GM11168 (cell line): Measurements from ENCODE around the gene CCL13.

Source experiments
- in situ Hi-C: fragments of 300-500 bp; cut with MboI; formaldehyde crosslinking; loops from one replicate; pipeline ENCODE4 v1.12.0; 2022; ENCODE audit warnings: low sequenced_read_pairs; ENCODE audit not compliant: unreplicated experiment

The CCL13 gene

DNA sequence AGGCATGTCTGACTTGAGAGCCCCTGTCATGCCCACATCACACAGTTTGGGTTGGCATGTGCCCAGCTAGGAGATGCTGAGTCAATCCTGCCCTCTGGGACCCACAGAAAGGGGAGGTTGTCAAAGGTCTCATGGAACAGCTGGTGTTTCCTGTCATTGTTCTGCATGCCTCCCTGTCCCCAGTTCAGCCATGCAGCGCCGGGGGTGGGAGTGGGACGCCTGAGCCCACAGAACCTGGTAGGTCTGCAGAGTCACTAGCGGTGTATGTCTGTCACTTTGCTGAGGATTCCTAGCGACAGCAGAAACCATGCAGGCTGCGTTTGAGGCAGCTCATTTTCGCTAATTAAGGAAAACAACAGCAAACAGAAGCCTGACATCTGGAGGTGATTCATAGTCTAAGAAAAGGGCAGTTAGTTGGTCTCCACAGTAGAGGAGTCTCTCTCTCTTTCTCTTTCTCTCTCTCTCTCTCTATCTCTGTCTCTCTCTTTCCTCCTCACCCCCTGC lies 26.4 kb downstream of the CCL13 start:
- in situ Hi-C loops, result no loop called here

DNA sequence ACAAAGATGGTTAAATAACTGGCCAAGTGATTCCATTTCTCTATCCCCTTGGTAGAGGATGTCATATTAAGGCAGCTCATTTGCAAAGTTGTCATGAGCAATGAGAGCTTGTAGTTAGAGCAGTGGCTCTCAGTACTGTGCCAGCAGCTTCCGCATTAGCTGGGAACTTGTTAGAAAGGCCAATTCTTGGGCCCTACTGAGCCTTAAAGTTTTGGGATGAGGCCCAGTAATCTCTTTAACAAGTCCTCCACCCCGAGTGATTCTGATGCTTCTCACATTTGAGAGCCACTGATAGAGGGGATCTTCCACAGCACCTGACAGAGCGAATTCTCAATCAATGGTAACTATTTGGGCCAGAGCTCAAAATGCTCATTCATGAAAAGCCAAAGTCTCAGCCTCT lies 26.9 kb downstream of the CCL13 start:
- in situ Hi-C loops, result no loop called here

DNA sequence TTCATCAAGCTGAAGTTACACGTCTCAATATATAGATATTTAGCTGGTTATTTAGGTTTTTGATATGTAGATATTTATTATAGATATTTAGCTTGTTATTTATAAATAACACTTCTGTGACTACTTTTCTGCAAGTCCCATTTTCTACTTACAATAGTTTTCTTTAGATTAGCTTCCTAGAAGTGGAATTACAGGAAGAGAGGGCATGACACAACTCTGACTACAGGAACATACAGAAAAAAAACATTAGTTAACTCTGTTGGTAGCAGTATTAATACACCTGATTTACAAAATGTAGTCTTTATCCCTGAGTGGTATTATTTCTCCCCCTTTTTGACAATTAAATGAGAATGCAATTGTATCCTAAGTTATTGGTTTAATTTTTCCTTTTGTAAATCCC lies 28.0 kb downstream of the CCL13 start:
- in situ Hi-C loops, result no loop called here

DNA sequence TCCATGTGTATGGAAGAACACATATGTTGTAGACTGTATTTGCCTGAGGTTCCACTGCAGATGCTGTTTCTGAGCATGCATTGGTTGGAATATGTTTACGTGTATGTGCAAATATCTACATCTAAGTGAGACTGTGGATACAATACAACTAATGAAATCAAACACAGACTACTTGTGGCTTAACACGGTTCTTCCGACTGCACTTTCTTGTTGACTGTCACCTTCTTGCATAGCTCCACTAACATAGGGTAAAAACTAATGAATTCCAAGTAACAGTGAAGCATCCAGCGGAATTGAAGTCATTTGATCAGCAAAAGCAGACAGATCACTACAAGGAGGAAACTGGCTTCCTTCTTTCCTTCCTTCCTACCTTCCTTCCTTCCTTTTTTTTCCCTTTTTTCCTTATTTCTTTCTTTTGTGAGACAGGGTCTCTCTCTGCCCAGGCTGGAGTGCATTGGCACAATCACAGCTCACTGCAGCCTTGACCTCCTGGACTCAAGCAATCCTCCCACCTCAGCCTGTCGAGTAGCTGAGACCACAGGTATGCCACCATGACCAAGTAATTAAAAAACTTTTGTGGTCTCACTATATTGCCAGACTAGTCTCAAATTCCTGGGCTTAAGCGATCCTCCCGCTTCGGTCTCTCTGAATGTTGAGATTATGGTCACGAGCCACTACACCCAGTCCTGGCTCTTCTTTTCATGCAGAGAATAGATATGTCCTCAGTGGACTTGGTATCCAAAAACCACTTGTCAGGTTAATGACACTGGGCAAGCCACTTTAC lies 28.7 kb downstream of the CCL13 start:
- in situ Hi-C loops, result no loop called here

DNA sequence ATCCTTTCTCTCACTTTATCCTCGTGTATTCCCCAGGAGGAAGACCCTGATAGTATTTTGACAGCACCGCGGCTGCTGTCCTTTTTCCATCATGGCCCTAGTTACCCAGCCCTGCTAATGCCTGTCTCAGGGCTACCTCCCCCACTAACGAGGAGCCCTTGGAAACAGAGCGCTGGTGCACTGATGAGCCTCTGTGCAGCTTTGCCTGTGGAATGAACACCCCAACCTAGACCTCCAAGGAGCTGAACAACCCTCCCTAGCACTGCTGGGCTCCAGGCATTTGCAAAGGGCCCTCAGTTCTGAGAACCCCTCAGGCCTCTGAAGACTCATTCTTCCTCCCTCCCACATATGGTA lies 30.0 kb downstream of the CCL13 start:
- in situ Hi-C loops, result no loop called here

DNA sequence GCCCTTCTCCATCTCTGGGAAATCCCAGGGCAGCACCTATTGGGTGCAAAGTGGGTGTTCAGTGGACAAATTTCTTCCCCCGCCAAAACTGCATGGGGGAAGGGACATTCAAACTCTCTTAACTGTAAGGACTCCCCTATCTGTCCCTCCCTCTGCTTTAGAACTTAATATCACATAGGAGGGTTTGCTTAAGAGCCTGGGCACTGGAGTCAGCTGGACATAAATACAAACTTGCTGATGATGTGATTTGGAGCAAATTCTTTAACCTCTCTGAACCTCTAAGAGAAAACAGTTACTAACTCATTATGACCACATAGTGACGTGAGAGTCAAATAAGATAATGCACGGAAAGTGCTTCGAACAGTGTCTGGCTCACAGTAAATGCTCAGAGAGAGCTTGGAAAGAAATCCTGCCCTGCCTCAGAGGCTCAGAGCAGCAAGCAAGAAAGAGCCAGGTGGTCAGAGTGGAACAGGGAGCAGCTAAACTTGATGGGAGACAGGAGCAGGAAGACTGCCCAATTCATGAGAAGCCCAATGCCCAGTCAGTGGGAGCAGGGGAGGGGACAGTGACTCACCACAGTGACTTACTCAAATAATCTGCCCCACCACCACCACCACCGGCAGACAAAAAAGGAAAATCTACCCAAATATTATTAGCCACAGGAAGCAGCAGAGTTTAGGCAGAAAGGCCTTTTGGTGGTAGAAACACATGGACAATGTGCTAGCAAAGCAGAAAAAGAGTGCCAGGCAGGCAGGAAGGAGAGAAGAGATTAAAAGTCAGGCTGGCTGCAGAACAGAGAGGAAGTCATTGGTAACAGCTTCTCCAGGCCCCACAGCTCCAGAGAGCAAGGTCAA lies 30.6 kb downstream of the CCL13 start:
- in situ Hi-C loops, result no loop called here

DNA sequence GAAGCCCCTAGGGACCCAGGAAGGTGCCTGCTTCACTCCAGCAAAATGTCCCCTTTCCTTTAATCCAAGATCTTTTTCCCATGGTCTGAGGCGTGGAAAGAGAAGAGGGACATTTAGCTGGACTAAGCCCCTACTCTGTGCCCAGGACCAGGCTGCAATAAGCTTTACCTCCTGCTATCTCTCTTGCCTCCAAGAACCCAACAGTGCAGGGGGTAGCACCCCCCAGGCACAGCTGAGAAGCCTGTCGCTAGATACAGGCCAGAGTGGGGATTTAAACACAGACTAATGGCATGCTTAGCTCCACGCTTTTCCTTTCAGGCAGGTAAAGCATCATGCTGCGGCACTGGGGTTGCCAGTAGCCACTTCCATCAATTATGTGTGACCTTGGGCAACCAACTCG lies 31.3 kb downstream of the CCL13 start:
- in situ Hi-C loops, result no loop called here

DNA sequence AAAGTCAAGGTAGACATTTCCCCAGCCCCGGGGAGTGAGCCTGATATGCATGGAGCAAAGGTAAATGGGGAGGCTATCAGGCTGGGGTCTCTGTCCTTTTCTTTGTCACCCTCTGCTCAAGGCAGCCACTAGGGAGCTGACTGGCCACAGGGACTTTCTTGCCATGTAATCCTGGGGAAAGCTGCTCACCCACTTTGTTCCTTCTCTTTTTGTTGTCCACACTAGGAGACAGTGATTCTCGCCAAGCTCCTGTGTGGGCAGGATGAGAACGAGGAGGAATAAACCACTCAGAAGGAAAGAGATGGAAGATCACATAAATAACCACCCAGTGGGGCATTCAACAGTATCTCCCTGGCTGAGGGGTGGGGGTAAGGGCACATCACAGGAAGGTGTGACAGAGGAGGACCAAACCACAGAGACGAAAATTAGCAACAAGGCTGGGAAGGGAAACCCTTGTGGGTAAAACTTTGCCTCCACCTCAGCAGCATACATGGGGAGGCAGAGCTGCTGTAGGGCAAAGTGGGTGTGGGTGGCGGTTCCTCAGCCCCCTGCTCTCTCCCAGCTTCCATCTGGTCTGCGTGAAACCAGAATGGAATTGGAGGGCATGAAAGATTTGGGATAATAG lies 33.0 kb downstream of the CCL13 start:
- in situ Hi-C loops, result no loop called here

DNA sequence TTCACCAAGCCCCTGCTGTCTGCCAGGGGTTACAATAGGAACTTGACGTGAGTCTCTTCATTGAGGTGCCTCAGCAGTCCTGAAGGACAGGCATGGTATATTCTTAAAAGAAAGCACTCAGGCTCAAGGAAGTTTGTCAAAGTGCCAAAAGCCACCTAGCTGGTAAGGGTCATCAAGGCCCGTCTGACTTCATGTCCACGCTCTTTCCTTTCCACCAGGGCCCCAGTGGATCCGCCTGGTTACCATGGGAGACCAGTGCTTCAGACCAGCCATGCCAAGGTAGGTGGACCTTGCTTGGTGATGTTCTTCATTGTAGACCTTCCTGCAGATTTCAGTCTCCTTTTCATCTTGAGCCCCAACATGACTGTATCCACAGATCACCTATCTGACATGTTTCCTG lies 34.4 kb downstream of the CCL13 start:
- in situ Hi-C loops, result no loop called here

DNA sequence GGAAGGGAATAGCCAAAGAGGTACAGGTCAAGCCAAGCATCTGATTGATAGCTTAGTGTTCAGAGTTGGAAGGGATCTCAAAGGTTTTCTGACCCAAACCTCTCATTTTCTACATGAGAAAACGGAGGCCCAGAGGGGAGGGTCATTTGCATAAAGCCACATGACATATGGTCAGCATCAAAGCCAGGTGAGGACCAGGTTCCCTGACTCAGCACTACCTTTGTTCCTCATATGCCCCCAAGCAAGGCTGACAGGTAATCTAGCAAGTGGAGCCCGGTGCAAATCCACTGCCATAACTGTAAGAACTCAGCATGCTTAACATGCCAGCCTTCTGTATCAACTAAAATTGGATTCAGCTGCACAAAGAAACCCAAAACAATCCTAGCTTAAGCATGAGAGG lies 35.0 kb downstream of the CCL13 start:
- in situ Hi-C loops, result no loop called here

DNA sequence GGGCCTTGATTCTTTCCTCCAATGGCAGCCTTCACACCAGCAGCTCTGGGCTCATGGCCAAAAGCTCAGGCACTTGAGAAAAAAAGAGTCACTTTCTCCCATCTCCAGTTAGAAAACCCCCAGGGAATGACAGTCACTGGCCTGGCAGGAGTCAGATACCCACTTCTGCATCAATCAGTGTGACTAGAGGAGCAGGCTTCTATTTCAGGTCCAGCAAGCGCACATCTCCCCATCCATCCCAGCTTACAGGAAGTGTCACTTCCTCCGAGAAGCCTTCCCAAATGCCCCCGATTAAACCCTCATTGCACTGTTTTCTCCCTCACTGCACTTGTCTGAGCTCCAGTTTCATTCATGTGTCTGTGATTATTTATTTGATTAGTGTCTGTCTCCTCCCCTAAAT lies 37.1 kb downstream of the CCL13 start:
- in situ Hi-C loops, result no loop called here

DNA sequence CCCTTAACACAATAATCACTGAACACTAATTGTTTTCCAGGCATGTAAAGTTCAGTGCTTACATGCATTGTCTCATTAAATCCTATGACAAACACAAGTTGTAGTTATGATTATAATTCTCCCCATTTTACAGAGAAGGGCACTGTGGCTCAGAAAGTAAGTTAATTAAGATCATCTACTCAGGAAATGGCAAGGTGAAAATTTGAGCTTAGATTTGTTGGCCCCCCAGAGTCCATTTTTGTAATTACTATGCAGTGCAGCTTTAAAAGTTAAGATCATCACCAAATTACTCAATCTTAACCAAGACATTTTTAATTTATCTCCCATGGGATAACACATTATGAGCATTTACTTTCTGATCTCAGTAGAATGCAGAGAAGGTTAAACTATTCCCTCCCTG lies 41.0 kb downstream of the CCL13 start:
- in situ Hi-C loops, result no loop called here

DNA sequence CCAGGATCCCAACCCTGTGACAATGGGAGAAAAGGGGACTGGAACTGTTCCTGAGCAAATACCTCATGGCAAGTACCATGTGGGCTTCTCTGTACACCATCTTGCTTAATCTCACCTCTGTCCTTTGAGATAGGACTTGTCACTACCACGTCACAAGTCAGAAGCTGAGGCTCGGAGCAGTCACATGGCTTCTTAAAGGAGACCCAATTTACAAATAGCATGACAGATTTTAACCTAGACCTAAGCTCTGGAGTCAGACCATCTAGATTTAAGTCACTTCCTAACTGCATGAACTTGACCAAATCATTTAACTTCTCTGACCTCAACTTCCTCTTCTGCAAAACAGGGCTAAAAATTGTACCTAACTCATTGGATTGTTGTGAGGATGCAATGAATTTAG lies 42.7 kb downstream of the CCL13 start:
- in situ Hi-C loops, result no loop called here

DNA sequence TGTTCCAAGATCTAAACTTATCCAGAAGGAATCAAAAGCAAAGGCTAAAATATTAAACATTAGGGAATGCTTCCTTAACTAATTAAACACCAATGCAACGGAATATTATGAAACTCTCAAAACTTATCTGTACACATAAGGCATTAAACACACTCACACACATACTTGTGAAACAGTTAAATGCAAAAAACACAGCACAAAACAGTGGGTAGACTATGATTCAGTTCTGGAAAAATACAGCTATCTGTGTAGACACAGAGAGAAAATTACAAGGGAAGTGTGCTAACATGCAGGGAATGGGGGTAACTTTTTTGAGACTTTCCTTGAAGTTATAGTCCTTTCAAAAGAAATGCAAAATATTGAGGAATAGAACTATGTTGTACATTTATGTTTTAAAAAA lies 43.4 kb downstream of the CCL13 start:
- in situ Hi-C loops, result no loop called here

DNA sequence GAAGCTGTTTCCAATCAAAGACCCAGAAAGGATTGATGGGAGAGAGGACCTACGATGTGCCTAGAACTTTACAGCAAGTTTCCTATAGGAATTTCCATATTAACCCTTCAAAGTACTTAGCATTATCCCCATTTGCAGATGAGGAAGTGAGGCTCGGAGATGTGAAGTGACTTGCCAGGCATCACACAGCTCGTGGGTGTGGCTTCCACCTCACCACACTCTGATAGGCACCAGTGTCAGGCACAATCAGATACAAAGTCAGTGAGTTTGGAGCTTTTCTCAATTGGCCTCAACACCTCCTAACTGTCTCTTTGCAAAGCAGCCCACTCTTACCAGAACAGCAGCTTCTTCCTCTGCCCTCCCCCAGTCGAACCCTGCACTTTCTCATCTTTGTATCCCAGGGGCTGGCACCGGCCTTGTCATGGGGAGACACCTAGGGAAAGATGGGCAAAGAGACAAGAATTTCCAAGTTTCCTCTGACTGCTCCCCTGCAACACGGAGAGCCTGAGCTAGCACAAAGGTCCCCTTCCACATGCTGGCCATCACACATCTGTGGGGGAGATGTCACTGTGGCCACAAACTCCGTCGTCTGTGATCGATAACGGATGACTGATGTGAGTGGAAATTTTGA lies 44.1 kb downstream of the CCL13 start:
- in situ Hi-C loops, result no loop called here

DNA sequence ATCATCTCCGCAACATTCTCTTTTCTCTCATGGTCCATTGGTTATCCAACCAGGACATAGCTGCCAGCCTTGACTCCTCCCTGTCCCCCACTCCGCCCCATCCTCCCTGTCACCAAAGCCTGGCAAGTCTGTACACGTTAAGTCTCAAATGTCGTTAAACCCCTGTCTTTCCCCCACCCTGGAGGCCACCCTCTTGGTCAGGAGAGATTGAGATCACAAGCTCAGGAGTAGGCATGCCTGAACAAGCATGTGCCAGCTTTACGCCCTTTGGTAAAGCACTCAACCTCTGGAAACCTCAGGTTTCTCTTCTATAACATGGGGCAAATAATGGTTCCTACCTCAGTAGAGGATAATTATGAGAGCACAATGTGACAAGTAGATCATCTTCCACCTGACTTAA lies 44.9 kb downstream of the CCL13 start:
- in situ Hi-C loops, result no loop called here

DNA sequence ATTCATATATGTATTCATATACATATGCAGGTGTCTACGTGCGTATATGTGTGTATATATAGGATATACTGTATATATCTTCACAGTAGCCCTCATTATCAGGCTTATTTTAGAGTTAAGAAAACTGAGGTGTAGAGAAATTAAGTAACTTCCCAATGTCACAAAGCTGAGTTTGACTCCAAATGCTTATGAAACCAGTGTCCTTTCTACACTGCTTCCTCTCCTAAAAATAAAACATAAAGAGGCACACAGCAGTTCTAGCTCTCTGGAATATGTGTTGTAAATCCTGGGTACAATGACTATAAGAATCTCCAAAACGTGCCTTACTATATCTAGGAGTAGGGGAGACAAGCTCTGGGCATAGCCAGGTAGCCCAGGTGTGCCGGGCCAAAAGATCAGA lies 46.7 kb downstream of the CCL13 start:
- in situ Hi-C loops, result no loop called here

DNA sequence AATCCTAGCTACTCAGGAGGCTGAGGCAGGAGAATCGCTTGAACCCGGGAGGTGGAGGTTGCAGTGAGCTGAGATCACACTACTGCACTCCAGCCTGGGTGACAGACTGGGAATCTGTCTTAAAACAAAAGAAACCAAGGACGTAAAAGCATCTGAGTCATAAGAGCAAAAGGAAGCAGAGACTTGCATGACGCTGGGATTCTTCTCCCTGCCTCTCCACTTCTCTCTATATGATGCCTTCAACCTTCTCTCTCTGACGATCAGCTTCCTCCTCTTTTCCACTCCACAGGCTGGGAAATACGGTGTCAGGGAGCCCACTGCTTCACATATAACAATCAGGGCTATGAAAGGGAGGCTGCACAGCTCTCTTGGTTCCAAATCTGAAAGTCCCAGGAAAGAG lies 49.9 kb downstream of the CCL13 start:
- in situ Hi-C loops, result no loop called here
